ENCODE data around the gene SYT9. TPM values are rescaled to one million over a fixed set of nuclear protein-coding genes. Genes with fewer than 3 reads are reported as not detected.

SYT9 gene
- total and polyA plus RNA-seq, 10 of the 15 experiments (the other 5 are each of a cell fraction or from before 2014, with no cell fraction given) = 0.03 TPM; not detected in 9

DNA sequence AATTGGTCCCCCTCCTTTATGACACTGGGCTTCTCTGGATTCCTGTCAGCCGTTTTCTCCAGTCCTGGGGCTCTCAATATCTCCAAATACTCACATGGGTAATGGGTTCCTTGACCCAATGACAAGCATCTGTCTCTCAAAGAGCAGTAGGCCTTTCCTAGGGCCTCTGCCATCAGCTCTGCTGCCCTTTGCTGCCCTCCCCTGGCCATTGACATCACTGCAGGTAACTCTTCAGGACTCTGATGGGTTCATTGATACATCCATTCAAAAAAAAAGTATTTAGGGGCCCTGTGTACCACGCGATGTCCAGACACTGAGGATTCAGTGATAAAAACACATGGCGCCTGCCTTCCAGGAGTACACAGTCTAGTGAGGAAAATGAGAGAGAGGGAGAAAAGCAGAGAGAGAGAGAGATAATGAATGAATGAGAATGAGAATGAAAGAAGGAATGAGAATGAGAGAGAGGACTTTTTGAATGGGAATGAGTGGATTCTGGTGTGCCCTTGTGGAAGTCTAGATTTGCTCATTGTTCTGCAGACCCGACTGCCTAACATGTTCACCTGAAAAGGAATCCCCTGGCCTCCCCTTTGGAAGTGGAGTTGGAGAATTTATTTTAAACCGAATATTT lies 191.0 kb downstream of the SYT9 start (continued):
- TF ChIP-seq, protein P1, sequence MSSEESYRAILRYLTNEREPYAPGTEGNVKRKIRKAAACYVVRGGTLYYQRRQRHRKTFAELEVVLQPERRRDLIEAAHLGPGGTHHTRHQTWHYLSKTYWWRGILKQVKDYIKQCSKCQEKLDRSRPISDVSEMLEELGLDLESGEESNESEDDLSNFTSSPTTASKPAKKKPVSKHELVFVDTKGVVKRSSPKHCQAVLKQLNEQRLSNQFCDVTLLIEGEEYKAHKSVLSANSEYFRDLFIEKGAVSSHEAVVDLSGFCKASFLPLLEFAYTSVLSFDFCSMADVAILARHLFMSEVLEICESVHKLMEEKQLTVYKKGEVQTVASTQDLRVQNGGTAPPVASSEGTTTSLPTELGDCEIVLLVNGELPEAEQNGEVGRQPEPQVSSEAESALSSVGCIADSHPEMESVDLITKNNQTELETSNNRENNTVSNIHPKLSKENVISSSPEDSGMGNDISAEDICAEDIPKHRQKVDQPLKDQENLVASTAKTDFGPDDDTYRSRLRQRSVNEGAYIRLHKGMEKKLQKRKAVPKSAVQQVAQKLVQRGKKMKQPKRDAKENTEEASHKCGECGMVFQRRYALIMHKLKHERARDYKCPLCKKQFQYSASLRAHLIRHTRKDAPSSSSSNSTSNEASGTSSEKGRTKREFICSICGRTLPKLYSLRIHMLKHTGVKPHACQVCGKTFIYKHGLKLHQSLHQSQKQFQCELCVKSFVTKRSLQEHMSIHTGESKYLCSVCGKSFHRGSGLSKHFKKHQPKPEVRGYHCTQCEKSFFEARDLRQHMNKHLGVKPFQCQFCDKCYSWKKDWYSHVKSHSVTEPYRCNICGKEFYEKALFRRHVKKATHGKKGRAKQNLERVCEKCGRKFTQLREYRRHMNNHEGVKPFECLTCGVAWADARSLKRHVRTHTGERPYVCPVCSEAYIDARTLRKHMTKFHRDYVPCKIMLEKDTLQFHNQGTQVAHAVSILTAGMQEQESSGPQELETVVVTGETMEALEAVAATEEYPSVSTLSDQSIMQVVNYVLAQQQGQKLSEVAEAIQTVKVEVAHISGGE (CRISPR knock-in tag; IDR thresholded peaks at IDR 0.05) = no peak
- TF ChIP-seq EGR1 (IDR thresholded peaks at IDR 0.05; ENCODE audit: borderline replicate concordance in 1 of 2, low read depth in 2 of 2, low read length in 2 of 2) (no peak), HDAC2 (IDR thresholded peaks at IDR 0.05) (no peak), MYB (IDR thresholded peaks at IDR 0.05; ENCODE audit: borderline replicate concordance, low read depth, low read length) (no peak), YY1 (IDR thresholded peaks at IDR 0.05; ENCODE audit: low read depth, low read length) (peak; percentile 58; the same call in 1 of the 2 replicates), SMAD1 (IDR thresholded peaks at IDR 0.05; ENCODE audit: low read depth, partially characterized antibody) (no peak), BCL11A (IDR thresholded peaks at IDR 0.05; ENCODE audit: low read depth, low read length) (no peak), RB1 (IDR thresholded peaks at IDR 0.05; ENCODE audit: borderline replicate concordance) (no peak), POLR2AphosphoS5 (IDR thresholded peaks at IDR 0.05; ENCODE audit: low read length) (no peak), ELK1 (IDR thresholded peaks at IDR 0.05; ENCODE audit: low read depth, low read length) (no peak), NRF1 (conservative IDR thresholded peaks at IDR 0.05; ENCODE audit: low read depth, low read length) (no peak), NFIC (IDR thresholded peaks at IDR 0.05; ENCODE audit: low read depth, low read length) (no peak), SIN3A (IDR thresholded peaks at IDR 0.05; ENCODE audit: low read depth, low read length) (no peak), CBX5 (IDR thresholded peaks at IDR 0.05; ENCODE audit: low read depth) (no peak), SUZ12 (IDR thresholded peaks at IDR 0.05; ENCODE audit: unreplicated experiment) (no peak)
- TF ChIP-seq, protein P2, sequence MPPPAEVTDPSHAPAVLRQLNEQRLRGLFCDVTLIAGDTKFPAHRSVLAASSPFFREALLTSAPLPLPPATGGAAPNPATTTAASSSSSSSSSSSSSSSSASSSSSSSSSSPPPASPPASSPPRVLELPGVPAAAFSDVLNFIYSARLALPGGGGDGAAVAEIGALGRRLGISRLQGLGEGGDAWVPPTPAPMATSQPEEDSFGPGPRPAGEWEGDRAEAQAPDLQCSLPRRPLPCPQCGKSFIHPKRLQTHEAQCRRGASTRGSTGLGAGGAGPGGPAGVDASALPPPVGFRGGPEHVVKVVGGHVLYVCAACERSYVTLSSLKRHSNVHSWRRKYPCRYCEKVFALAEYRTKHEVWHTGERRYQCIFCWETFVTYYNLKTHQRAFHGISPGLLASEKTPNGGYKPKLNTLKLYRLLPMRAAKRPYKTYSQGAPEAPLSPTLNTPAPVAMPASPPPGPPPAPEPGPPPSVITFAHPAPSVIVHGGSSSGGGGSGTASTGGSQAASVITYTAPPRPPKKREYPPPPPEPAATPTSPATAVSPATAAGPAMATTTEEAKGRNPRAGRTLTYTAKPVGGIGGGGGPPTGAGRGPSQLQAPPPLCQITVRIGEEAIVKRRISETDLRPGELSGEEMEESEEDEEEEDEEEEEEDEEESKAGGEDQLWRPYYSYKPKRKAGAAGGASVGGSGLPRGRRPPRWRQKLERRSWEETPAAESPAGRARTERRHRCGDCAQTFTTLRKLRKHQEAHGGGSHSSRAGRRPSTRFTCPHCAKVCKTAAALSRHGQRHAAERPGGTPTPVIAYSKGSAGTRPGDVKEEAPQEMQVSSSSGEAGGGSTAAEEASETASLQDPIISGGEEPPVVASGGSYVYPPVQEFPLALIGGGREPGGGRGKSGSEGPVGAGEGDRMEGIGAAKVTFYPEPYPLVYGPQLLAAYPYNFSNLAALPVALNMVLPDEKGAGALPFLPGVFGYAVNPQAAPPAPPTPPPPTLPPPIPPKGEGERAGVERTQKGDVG (CRISPR knock-in tag; IDR thresholded peaks at IDR 0.05) = no peak
- TF ChIP-seq, protein P3, sequence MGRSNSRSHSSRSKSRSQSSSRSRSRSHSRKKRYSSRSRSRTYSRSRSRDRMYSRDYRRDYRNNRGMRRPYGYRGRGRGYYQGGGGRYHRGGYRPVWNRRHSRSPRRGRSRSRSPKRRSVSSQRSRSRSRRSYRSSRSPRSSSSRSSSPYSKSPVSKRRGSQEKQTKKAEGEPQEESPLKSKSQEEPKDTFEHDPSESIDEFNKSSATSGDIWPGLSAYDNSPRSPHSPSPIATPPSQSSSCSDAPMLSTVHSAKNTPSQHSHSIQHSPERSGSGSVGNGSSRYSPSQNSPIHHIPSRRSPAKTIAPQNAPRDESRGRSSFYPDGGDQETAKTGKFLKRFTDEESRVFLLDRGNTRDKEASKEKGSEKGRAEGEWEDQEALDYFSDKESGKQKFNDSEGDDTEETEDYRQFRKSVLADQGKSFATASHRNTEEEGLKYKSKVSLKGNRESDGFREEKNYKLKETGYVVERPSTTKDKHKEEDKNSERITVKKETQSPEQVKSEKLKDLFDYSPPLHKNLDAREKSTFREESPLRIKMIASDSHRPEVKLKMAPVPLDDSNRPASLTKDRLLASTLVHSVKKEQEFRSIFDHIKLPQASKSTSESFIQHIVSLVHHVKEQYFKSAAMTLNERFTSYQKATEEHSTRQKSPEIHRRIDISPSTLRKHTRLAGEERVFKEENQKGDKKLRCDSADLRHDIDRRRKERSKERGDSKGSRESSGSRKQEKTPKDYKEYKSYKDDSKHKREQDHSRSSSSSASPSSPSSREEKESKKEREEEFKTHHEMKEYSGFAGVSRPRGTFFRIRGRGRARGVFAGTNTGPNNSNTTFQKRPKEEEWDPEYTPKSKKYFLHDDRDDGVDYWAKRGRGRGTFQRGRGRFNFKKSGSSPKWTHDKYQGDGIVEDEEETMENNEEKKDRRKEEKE (IDR thresholded peaks at IDR 0.05) = no peak

All from GM12878 (cell line).